ENCODE results near the gene SLC17A4.

DNA sequence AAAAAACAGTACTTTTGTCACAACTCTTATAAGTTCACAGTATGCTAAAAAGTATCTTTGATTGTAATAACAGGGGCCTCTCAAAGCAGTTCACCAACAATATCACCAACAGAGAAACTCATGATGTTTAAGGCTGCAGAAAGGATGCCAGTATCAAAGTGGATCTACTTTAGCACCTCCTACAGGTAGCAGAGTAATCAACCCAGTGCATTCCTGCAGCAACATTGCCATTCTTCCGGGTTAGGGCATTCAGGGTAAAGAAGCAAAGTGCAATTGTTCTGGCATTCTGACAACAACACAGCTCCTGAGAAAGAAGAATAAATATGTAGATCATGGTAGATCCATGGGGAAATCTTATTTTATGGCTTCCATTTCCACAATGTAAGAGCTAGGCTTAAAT lies 7.6 kb upstream of the SLC17A4 start:
- no peak for TF ChIP-seq POLR2A (IDR thresholded peaks at IDR 0.05)
- TF ChIP-seq, protein P1, sequence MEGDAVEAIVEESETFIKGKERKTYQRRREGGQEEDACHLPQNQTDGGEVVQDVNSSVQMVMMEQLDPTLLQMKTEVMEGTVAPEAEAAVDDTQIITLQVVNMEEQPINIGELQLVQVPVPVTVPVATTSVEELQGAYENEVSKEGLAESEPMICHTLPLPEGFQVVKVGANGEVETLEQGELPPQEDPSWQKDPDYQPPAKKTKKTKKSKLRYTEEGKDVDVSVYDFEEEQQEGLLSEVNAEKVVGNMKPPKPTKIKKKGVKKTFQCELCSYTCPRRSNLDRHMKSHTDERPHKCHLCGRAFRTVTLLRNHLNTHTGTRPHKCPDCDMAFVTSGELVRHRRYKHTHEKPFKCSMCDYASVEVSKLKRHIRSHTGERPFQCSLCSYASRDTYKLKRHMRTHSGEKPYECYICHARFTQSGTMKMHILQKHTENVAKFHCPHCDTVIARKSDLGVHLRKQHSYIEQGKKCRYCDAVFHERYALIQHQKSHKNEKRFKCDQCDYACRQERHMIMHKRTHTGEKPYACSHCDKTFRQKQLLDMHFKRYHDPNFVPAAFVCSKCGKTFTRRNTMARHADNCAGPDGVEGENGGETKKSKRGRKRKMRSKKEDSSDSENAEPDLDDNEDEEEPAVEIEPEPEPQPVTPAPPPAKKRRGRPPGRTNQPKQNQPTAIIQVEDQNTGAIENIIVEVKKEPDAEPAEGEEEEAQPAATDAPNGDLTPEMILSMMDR (IDR thresholded peaks at IDR 0.05) = no peak

Data from ovary (tissue), 3 donors.